ENCODE measurements around the gene STOX2.
"Not testable (repeated sequence)": the region's sequence is repeated elsewhere in the genome, so short reads cannot be mapped to it uniquely, and the experiment has no call there.

The STOX2 gene

GRCh38 chr4:183940864-183941263 is 35.8 kb downstream of the STOX2 start:
- no peak overlapping the region for H3K27ac ChIP-seq
- TF ChIP-seq ZFX (IDR thresholded peaks at IDR 0.05), result no peak
- no peak for TF ChIP-seq CTCF (conservative IDR thresholded peaks at IDR 0.05)

GRCh38 chr4:183941964-183942363 is 36.9 kb downstream of the STOX2 start:
- no peak overlapping the region for H3K27ac ChIP-seq
- TF ChIP-seq ZFX (IDR thresholded peaks at IDR 0.05), result no peak
- no peak for TF ChIP-seq CTCF (conservative IDR thresholded peaks at IDR 0.05)

GRCh38 chr4:183945741-183946140 is 40.6 kb downstream of the STOX2 start:
- H3K27ac ChIP-seq, result no peak overlapping the region
- TF ChIP-seq CTCF (conservative IDR thresholded peaks at IDR 0.05), result no peak
- TF ChIP-seq ZFX (IDR thresholded peaks at IDR 0.05), result no peak

- TF ChIP-seq CTCF (conservative IDR thresholded peaks at IDR 0.05) (no peak), ZFX (IDR thresholded peaks at IDR 0.05) (no peak)
These were observed 45.4 kb downstream of the STOX2 start for GRCh38 chr4:183950536-183950935.

GRCh38 chr4:183952652-183953051 is 47.5 kb downstream of the STOX2 start:
- H3K27ac ChIP-seq, result not testable (repeated sequence)

More at GRCh38 chr4:183950536-183950935, 45.4 kb downstream of the STOX2 start:
- no peak overlapping the region for H3K27ac ChIP-seq

- no peak overlapping the region for H3K27ac ChIP-seq
- TF ChIP-seq CTCF (conservative IDR thresholded peaks at IDR 0.05) (no peak), ZFX (IDR thresholded peaks at IDR 0.05) (no peak)
These were observed 54.4 kb downstream of the STOX2 start for GRCh38 chr4:183959319-183960045.

- TF ChIP-seq ZFX (IDR thresholded peaks at IDR 0.05) (no peak), CTCF (conservative IDR thresholded peaks at IDR 0.05) (no peak)
- no peak overlapping the region for H3K27ac ChIP-seq
These were observed 54.9 kb downstream of the STOX2 start for GRCh38 chr4:183960046-183960420.

GRCh38 chr4:183960962-183961541 is 55.9 kb downstream of the STOX2 start:
- no peak overlapping the region; the same call in 1 of the 2 replicates for H3K27ac ChIP-seq
- TF ChIP-seq CTCF (conservative IDR thresholded peaks at IDR 0.05) (no peak), ZFX (IDR thresholded peaks at IDR 0.05) (no peak)

All from C4-2B (cell line).